SU-DHL-6 (cell line): ENCODE data around the gene MYMX.

Experiments used
- H2AFZ ChIP-seq: fragments of 200-600 bp; sonication (generic); 2 replicates; pipeline ENCODE4 v1.6.1; 2014; ENCODE audit warnings: low read depth, mild to moderate bottlenecking, moderate library complexity, mixed read lengths, antibody characterized with exemption, low read length; ENCODE audit not compliant: severe bottlenecking
- H3F3A ChIP-seq: fragments of 200-600 bp; shearing (Covaris generic); 2 replicates; pipeline ENCODE4 v1.6.0; 2016; ENCODE audit warnings: antibody characterized with exemption, mild to moderate bottlenecking; ENCODE audit not compliant: insufficient read depth
- H3K27ac ChIP-seq: fragments of 200-600 bp; sonication (generic); 2 replicates; pipeline ENCODE4 v1.5.1; 2016; ENCODE audit warnings: low read depth, mild to moderate bottlenecking, low read length, moderate library complexity, mixed read lengths
- H3K27me3 ChIP-seq: fragments of 200-600 bp; sonication (generic), shearing (Covaris generic); 2 replicates; pipeline ENCODE4 v1.6.0; 2014; ENCODE audit warnings: mild to moderate bottlenecking, low read length
- H3K36me3 ChIP-seq: fragments of 200-600 bp; sonication (generic); 2 replicates; pipeline ENCODE4 v1.6.1; 2014; ENCODE audit warnings: mild to moderate bottlenecking, low read length, mixed read lengths
- H3K4me2 ChIP-seq: fragments of 300-600, 200-600 bp; shearing (Covaris generic), sonication (generic); 2 replicates; pipeline ENCODE4 v1.6.0; 2014; ENCODE audit warnings: low read length, low read depth, mild to moderate bottlenecking; ENCODE audit not compliant: poor library complexity, severe bottlenecking
- H3K4me3 ChIP-seq: fragments of 200-600 bp; sonication (generic); 2 replicates; pipeline ENCODE4 v1.5.1; 2014; ENCODE audit warnings: antibody characterized with exemption, low read length, mild to moderate bottlenecking, mixed read lengths; ENCODE audit not compliant: insufficient read depth, poor library complexity, severe bottlenecking
- H3K79me2 ChIP-seq: fragments of 200-600 bp; sonication (generic); 2 replicates; pipeline ENCODE4 v1.6.1; 2014; ENCODE audit warnings: mild to moderate bottlenecking, low read length, moderate library complexity; ENCODE audit not compliant: insufficient read depth
- H3K9ac ChIP-seq: fragments of 200-600 bp; sonication (generic); 2 replicates; pipeline ENCODE4 v1.7.0; 2014; ENCODE audit warnings: mild to moderate bottlenecking, low read length
- H3K9me2 ChIP-seq: fragments of 200-600 bp; sonication (generic); replicated peaks from 2 replicates; pipeline ENCODE4 v1.6.1; 2014; ENCODE audit warnings: low read length; ENCODE audit not compliant: insufficient read depth
- H3K9me3 ChIP-seq: fragments of 200-600 bp; sonication (generic); 2 replicates; pipeline ENCODE4 v1.6.1; 2014; ENCODE audit warnings: low read length, mixed read lengths; ENCODE audit not compliant: insufficient read depth
- H4K20me1 ChIP-seq: fragments of 200-600 bp; sonication (generic); 2 replicates; pipeline ENCODE4 v1.6.1; 2014; ENCODE audit warnings: low read depth, mild to moderate bottlenecking, antibody characterized with exemption, low read length, moderate library complexity, mixed read lengths
- EZH2phosphoT487 ChIP-seq: fragments of 200-600 bp; sonication (generic), shearing (Covaris generic); conservative IDR thresholded peaks from 2 replicates; pipeline ENCODE4 v1.6.1; 2018; ENCODE audit warnings: mild to moderate bottlenecking, antibody characterized with exemption, low read length, moderate library complexity, mixed read lengths
- TF ChIP-seq, protein P1 (sequence below): fragments of 200-600 bp; sonication (generic); IDR thresholded peaks from one replicate; pipeline ENCODE4 v1.5.1; 2017; ENCODE audit warnings: antibody characterized with exemption, mild to moderate bottlenecking, low read length, moderate library complexity; ENCODE audit not compliant: insufficient read depth, poor library complexity, severe bottlenecking

The MYMX gene

DNA sequence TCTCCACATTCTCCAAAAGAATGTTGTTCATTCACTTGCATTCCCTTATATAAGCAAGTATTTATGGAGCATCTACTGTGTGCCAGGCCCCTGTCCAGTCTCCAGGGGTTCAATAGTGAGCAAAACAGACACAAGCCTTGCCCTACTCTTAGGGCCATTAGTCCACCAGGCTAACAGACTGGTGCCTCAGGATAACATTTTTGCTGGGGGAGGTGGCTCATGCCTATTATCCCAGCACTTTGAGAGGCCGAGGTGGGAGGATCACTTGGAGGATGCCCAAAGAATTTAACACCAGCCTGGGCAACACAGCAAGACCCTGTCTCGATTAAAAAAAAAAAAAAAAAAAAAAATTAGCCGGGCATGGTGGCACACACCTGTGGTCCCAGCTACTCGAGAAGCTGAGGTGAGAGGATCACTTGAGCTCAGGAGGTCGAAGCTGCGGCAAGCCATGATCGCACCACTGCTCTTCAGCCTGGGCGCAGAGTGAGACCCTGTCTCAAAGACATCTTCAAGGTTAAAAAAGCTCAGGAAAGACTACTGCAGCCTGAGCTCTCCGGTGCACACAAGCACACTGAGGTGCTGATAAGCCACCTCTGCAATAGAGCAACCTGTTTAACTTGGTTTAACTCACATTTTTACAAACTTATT is 38.2 kb upstream of the MYMX start:
- Histone ChIP-seq H4K20me1 (no peaks in the 10 kb centered on the region), H3F3A (no peaks in the 10 kb centered on the region), H3K79me2 (no peaks in the 10 kb centered on the region), H2AFZ (no peak overlapping the region), H3K27ac (no peak overlapping the region), H3K4me2 (no peak overlapping the region), H3K9me3 (no peaks in the 10 kb centered on the region), H3K4me3 (no peak overlapping the region), H3K36me3 (no peaks in the 10 kb centered on the region), H3K9ac (no peak overlapping the region), H3K27me3 (no peaks in the 10 kb centered on the region), H3K9me2 (no peaks in the 10 kb centered on the region)
- TF ChIP-seq, protein P1, sequence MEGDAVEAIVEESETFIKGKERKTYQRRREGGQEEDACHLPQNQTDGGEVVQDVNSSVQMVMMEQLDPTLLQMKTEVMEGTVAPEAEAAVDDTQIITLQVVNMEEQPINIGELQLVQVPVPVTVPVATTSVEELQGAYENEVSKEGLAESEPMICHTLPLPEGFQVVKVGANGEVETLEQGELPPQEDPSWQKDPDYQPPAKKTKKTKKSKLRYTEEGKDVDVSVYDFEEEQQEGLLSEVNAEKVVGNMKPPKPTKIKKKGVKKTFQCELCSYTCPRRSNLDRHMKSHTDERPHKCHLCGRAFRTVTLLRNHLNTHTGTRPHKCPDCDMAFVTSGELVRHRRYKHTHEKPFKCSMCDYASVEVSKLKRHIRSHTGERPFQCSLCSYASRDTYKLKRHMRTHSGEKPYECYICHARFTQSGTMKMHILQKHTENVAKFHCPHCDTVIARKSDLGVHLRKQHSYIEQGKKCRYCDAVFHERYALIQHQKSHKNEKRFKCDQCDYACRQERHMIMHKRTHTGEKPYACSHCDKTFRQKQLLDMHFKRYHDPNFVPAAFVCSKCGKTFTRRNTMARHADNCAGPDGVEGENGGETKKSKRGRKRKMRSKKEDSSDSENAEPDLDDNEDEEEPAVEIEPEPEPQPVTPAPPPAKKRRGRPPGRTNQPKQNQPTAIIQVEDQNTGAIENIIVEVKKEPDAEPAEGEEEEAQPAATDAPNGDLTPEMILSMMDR, result no peak
- no peak for TF ChIP-seq EZH2phosphoT487

DNA sequence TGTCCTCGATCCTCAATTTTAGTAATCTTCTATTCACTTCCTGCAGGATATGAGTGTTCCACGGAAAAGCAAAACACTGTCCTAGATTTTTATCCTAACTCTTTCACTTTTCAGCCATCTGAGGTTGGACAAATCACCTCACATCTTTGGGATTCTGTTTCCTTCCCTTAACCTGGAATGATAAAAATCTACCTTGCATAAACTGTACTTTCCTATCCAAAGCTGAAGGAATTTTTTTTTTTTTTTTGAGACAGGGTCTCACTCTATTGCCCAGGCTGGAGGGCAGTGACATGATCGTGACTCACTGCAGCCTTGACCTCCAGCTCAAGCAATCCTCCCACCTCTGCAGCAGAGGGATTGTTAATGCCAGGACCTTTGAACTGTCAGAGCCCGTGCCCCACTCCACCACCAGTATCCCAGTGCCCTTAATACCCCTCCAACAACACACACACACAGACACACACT is 37.6 kb upstream of the MYMX start:
- no peaks in the 10 kb centered on the region for H3K36me3 ChIP-seq
- TF ChIP-seq EZH2phosphoT487, result no peak
- TF ChIP-seq, protein P1, result no peak
- H3K79me2 ChIP-seq, result no peaks in the 10 kb centered on the region
- H3F3A ChIP-seq, result no peaks in the 10 kb centered on the region
- no peak overlapping the region for H3K4me2 ChIP-seq
- no peaks in the 10 kb centered on the region for H3K9me2 ChIP-seq
- no peak overlapping the region for H3K27ac ChIP-seq
- no peaks in the 10 kb centered on the region for H3K9me3 ChIP-seq
- no peak overlapping the region for H2AFZ ChIP-seq
- H3K4me3 ChIP-seq, result no peak overlapping the region
- no peak overlapping the region for H3K9ac ChIP-seq
- H3K27me3 ChIP-seq, result no peaks in the 10 kb centered on the region
- H4K20me1 ChIP-seq, result no peaks in the 10 kb centered on the region

DNA sequence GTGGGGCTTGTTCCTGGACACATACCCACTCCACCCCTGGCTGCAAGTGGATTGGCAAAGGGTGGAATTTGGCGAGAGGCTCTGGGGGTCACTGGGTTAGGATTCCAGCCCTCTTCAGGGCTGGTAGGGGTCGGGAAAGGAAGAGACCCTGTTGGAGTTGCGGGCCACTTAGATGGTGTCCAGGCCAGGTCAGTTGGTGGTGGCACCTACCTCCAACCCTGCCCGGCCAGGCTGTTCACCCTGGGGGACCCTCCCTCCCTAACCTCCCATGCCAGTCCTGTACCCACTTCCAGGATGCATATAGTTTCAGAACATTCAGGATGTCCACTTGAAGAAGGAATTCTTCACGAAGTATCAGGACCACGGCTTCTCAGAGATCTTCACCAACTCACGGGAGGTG is 37.1 kb upstream of the MYMX start:
- Histone ChIP-seq H3K9ac (no peak overlapping the region), H3K36me3 (no peaks in the 10 kb centered on the region), H3K4me2 (no peak overlapping the region), H4K20me1 (no peaks in the 10 kb centered on the region), H2AFZ (no peak overlapping the region), H3K27me3 (no peaks in the 10 kb centered on the region), H3K9me2 (no peaks in the 10 kb centered on the region), H3K9me3 (no peaks in the 10 kb centered on the region), H3F3A (no peaks in the 10 kb centered on the region), H3K27ac (no peak overlapping the region), H3K4me3 (no peak overlapping the region), H3K79me2 (no peaks in the 10 kb centered on the region)
- TF ChIP-seq EZH2phosphoT487, result no peak
- TF ChIP-seq, protein P1, result no peak
